K562 (cell line): Measurements from ENCODE around the gene PFKP. TPM values are rescaled to one million over a fixed set of nuclear protein-coding genes. Genes with fewer than 3 reads are reported as not detected.
A peak's percentile ranks its signal among the peaks of the same experiment; 100 is the strongest.

ENCODE experiments used
- ATAC-seq: fragments of 200-7000 bp; cut with Tn5 transposase; 3 replicates; pipeline ENCODE4 v1.9.1; 2020; ENCODE audit warnings: moderate library complexity
- BruUV-seq: library from RNA; stranded (reverse); fragments of 400-500 nt; replicated peaks from 2 replicates; lab custom pipeline; 2021; lab: Mats Ljungman, UMichigan
- CTCF ChIA-PET: fragments of 300-600 bp; formaldehyde crosslinking; extraction: SDS; loops from one replicate; lab custom pipeline; 2021; ENCODE audit warnings: low intra/inter-chr PET ratio; lab: Yijun Ruan, JAX
- POLR2A ChIA-PET: fragments of 300-600, 350-650 bp; sonication (Branson Sonifier 250); formaldehyde crosslinking; extraction: SDS; loops from one replicate; lab custom pipeline; 2021; ENCODE audit warnings: antibody characterized with exemption, inconsistent platforms; lab: Yijun Ruan, JAX
- DNase-seq, 4 experiments: peaks; one replicate each; pipeline versions ENCODE4 v3.0.0 to v3.0.0-alpha.2; 2011 to 2018; ENCODE audit warnings: low spot score in 3 of 4, mixed read lengths in 3 of 4; ENCODE audit errors: extremely low read depth in 1 of 4
- FAIRE-seq: peaks from 2 replicates; lab custom pipeline; 2011; peaks lifted over from hg19 to GRCh38; lab: Jason Lieb, UNC
- H2AFZ ChIP-seq: 2 replicates; pipeline ENCODE4 v1.6.0; 2011; ENCODE audit warnings: low read depth, low read length, control low read depth, inconsistent platforms
- H3K27ac ChIP-seq: fragments of 200-600 bp; 3 replicates; pipeline ENCODE4 v1.8.0; 2011; ENCODE audit warnings: low read depth, mild to moderate bottlenecking, control low read depth, inconsistent platforms, low read length, moderate library complexity, mixed read lengths; ENCODE audit errors: extremely low read depth
- H3K27me3 ChIP-seq, 2 experiments: fragments of 300-600 bp in 1 of 2; 2 replicates in 1 of 2; 3 replicates in 1 of 2; pipeline versions ENCODE4 v1.6.0 to v1.8.0; 2011; ENCODE audit warnings: inconsistent platforms in 2 of 2, low read length in 2 of 2, mild to moderate bottlenecking in 1 of 2, mixed read lengths in 1 of 2, moderate library complexity in 1 of 2; ENCODE audit not compliant: control insufficient read depth in 2 of 2, insufficient read depth in 2 of 2
- H3K36me3 ChIP-seq: fragments of 300-600 bp; 3 replicates; pipeline ENCODE4 v1.8.0; 2011; ENCODE audit warnings: mild to moderate bottlenecking, low read length, inconsistent platforms; ENCODE audit not compliant: control insufficient read depth, insufficient read depth
- H3K4me1 ChIP-seq, 2 experiments: fragments of 200-600 bp in 1 of 2; replicated peaks in 1 of 2; 2 replicates in 1 of 2; 3 replicates in 1 of 2; pipeline versions ENCODE4 v1.5.1 to v1.8.0; 2011; ENCODE audit warnings: inconsistent platforms in 2 of 2, low read length in 2 of 2, mild to moderate bottlenecking in 1 of 2, mixed read lengths in 1 of 2, moderate library complexity in 1 of 2; ENCODE audit not compliant: control insufficient read depth in 2 of 2, insufficient read depth in 2 of 2
- H3K4me2 ChIP-seq: 2 replicates; pipeline ENCODE4 v1.6.1; 2011; ENCODE audit warnings: low read length, control low read depth, inconsistent platforms, mixed read lengths; ENCODE audit not compliant: insufficient read depth
- H3K4me3 ChIP-seq: fragments of 200-600 bp; sonication (generic), shearing (Covaris generic); 2 replicates; pipeline ENCODE4 v1.5.1; 2016; ENCODE audit warnings: control low read depth, inconsistent platforms
- H3K79me2 ChIP-seq: fragments of 200-600 bp; 3 replicates; pipeline ENCODE4 v1.8.0; 2011; ENCODE audit warnings: low read length, inconsistent platforms; ENCODE audit not compliant: control insufficient read depth, insufficient read depth
- H3K9ac ChIP-seq, 2 experiments: 2 replicates each; pipeline versions ENCODE4 v1.6.0 to v1.6.1; 2011; ENCODE audit warnings: low read depth in 2 of 2, low read length in 2 of 2, control low read depth in 1 of 2, inconsistent platforms in 1 of 2, mild to moderate bottlenecking in 1 of 2, mixed read lengths in 1 of 2; ENCODE audit not compliant: insufficient read depth in 1 of 2
- H3K9me1 ChIP-seq: one replicate; pipeline ENCODE4 v1.6.0; 2011; ENCODE audit warnings: inconsistent platforms, mild to moderate bottlenecking, low read length, moderate library complexity; ENCODE audit not compliant: control insufficient read depth, insufficient read depth
- H3K9me3 ChIP-seq: replicated peaks from 2 replicates; pipeline ENCODE4 v1.5.1; 2011; ENCODE audit warnings: low read depth, low read length, inconsistent platforms; ENCODE audit not compliant: control insufficient read depth, insufficient read depth
- H4K20me1 ChIP-seq: replicated peaks from 2 replicates; pipeline ENCODE4 v1.6.1; 2011; ENCODE audit warnings: low read length, inconsistent platforms, mixed read lengths; ENCODE audit not compliant: control insufficient read depth, insufficient read depth
- HES1 ChIP-seq: fragments of 450-650 bp; IDR thresholded peaks from 2 replicates; pipeline ENCODE4 v1.6.1; 2016; ENCODE audit warnings: low read depth, mild to moderate bottlenecking, moderate library complexity
- IRF1 ChIP-seq: sonication (generic); formaldehyde crosslinking; IDR thresholded peaks from 2 replicates; pipeline ENCODE4 v1.8.0; 2022; ENCODE audit warnings: missing genetic modification reagents, mild to moderate bottlenecking, borderline replicate concordance
- MITF ChIP-seq: IDR thresholded peaks from 2 replicates; pipeline ENCODE4 v1.6.1; 2014; ENCODE audit warnings: antibody characterized with exemption
- NFRKB ChIP-seq: fragments of 450-650 bp; IDR thresholded peaks from 2 replicates; pipeline ENCODE4 v1.6.1; 2016; ENCODE audit warnings: low read depth
- POLR3A ChIP-seq: IDR thresholded peaks from 2 replicates; pipeline ENCODE4 v1.6.1; 2011; ENCODE audit warnings: borderline replicate concordance, mild to moderate bottlenecking, moderate library complexity; ENCODE audit not compliant: insufficient read length, insufficient read depth; ENCODE audit errors: extremely low read depth
- REST ChIP-seq, 2 experiments: fragments of 450-650 bp; formaldehyde crosslinking in 1 of 2; IDR thresholded peaks; 2 replicates each; pipeline versions ENCODE4 v1.4.0 to v1.6.1; 2014 to 2020; ENCODE audit warnings: mild to moderate bottlenecking in 2 of 2, borderline replicate concordance in 1 of 2, low read depth in 1 of 2
- SREBF1 ChIP-seq: fragments of 150-350 bp; IDR thresholded peaks from 2 replicates; pipeline ENCODE4 v1.6.1; 2014; ENCODE audit warnings: antibody characterized with exemption, low read depth, low read length, borderline replicate concordance
- TOE1 ChIP-seq, 2 experiments: fragments of 450-650 bp in 1 of 2; sonication (generic) in 1 of 2; formaldehyde crosslinking in 1 of 2; IDR thresholded peaks; 2 replicates each; pipeline versions ENCODE4 v1.7.1 to v1.8.0; 2016 to 2022; ENCODE audit warnings: borderline replicate concordance in 2 of 2, mild to moderate bottlenecking in 2 of 2, antibody characterized with exemption in 1 of 2, inconsistent platforms in 1 of 2, low read depth in 1 of 2, missing genetic modification reagents in 1 of 2, moderate library complexity in 1 of 2
- ZBTB8A ChIP-seq: fragments of 450-650 bp; IDR thresholded peaks from 2 replicates; pipeline ENCODE4 v1.6.1; 2018; ENCODE audit warnings: mild to moderate bottlenecking, moderate library complexity; ENCODE audit not compliant: partially characterized antibody
- ZNF24 ChIP-seq: fragments of 450-650 bp; IDR thresholded peaks from 2 replicates; pipeline ENCODE4 v1.6.1; 2016
- ZNF311 ChIP-seq: fragments of 250-450 bp; sonication (Bioruptor Pico); IDR thresholded peaks from 2 replicates; pipeline ENCODE4 v1.4.0; 2020; ENCODE audit warnings: mild to moderate bottlenecking, moderate library complexity
- WGBS: fragments of 100-300 bp; shearing (Covaris generic); methylation state at CpG from one replicate; pipeline ENCODE4 v1.1.6; 2016; ENCODE audit warnings: low coverage, mixed read lengths; ENCODE audit not compliant: insufficient coverage; ENCODE audit errors: missing lambda C conversion rate; 5-methylcytosine and 5-hydroxymethylcytosine counted together
- in situ Hi-C: fragments of 300-500 bp; cut with MboI; formaldehyde crosslinking; loops from 4 replicates; pipeline ENCODE4 v1.15.0; 2018; ENCODE audit warnings: inconsistent platforms, mixed read lengths
- intact Hi-C: fragments of 100-400 bp; cut with micrococcal nuclease; formaldehyde crosslinking; loops from 2 replicates; pipeline ENCODE4 v1.14.2; 2022
- polyA plus RNA-seq, 8 experiments: library from polyadenylated mRNA; depleted of rRNA in 4 of 8; stranded (reverse) in 5 of 8; unstranded in 3 of 8; fragments of >200 nt; fragmentation: Nextera tagmentation in 2 of 8; fragmentation: Illumina TruSeq in 1 of 8; extraction: Ambion mirVana in 2 of 8; extraction: Trizol in 1 of 8; gene quantifications; 2 replicates each; pipeline versions ENCODE4 v1.2.1 to v1.2.3, GENCODE V29; 2011 to 2014; ENCODE audit warnings: inconsistent platforms in 1 of 8, missing spikeins in 1 of 8
- total RNA-seq, 7 experiments: library from RNA; depleted of rRNA in 6 of 7; stranded (reverse); fragments of >200 nt in 6 of 7; fragmentation: Illumina TruSeq in 2 of 7; extraction: Trizol in 2 of 7; gene quantifications; 2 replicates each; pipeline versions ENCODE4 v1.2.1 to v1.2.3, GENCODE V29; 2011 to 2021; ENCODE audit warnings: low replicate concordance in 1 of 7

Gene PFKP
- total and polyA plus RNA-seq, 9 of the 15 experiments (the other 6 are each of a cell fraction or from before 2014, with no cell fraction given): 23.5 to 116 (median 62.1) TPM

GRCh38 chr10:3020311-3020710 lies 47.0 kb upstream of the PFKP start:
- Histone ChIP-seq H3K27me3 (peaks cover 35 to 65% of the 10 kb centered on the region in 2 experiments), H3K79me2 (no peaks in the 10 kb centered on the region), H3K4me3 (no peak overlapping the region), H3K9me1 (no peaks in the 10 kb centered on the region), H2AFZ (no peak overlapping the region), H3K4me2 (no peak overlapping the region), H3K27ac (no peak overlapping the region), H3K9ac (no peak overlapping the region), H3K36me3 (no peaks in the 10 kb centered on the region), H3K4me1 (no peaks in the 10 kb centered on the region), H3K9me3 (no peaks in the 10 kb centered on the region), H4K20me1 (no peaks in the 10 kb centered on the region)
- in situ Hi-C loops: no loop called here
- DNase-seq (no peak), FAIRE-seq (no peak), ATAC-seq (peak; percentile 62)
- ChIA-PET CTCF (no interaction called here), POLR2A (no interaction called here)
- no TSS peak for BruUV-seq
- under 1% methylated on average over 14 of the region's 15 CpGs for WGBS
- intact Hi-C loops: no loop called here
- no peak for TF ChIP-seq ZNF311 (CRISPR knock-in tag)
- TF ChIP-seq HES1: no peak
- TF ChIP-seq NFRKB: no peak
- TF ChIP-seq POLR3A: no peak
- TF ChIP-seq ZBTB8A: no peak
- no peak for TF ChIP-seq SREBF1
- no peak for TF ChIP-seq REST (IDR thresholded peaks at IDR 0.05; ENCODE audit: borderline replicate concordance)
- TF ChIP-seq REST (CRISPR knock-in tag; IDR thresholded peaks at IDR 0.05; ENCODE audit: low read depth): no peak
- TF ChIP-seq MITF: no peak
- TF ChIP-seq TOE1 (IDR thresholded peaks at IDR 0.05; ENCODE audit: borderline replicate concordance): no peak
- no peak for TF ChIP-seq TOE1 (CRISPR knock-in tag; IDR thresholded peaks at IDR 0.05; ENCODE audit: borderline replicate concordance, low read depth)
- TF ChIP-seq IRF1: no peak
- TF ChIP-seq ZNF24: no peak
